ENCODE measurements around the gene TUBGCP2. TPM values are rescaled to one million over a fixed set of nuclear protein-coding genes. Genes with fewer than 3 reads are reported as not detected.

Gene TUBGCP2
- total and polyA plus RNA-seq, 2 of the 13 experiments (the other 11 are each of a cell fraction or from before 2014, with no cell fraction given): 21.3 to 34.5 TPM

GRCh38 chr10:133325440-133326222 lies 17.0 kb upstream of the TUBGCP2 start (continued):
- TF ChIP-seq ZNF687 (CRISPR knock-in tag; IDR thresholded peaks at IDR 0.05): peak; percentile 39; the same call in 1 of the 2 replicates
- TF ChIP-seq AHDC1 (CRISPR knock-in tag; IDR thresholded peaks at IDR 0.05; ENCODE audit: borderline replicate concordance): no peak
- TF ChIP-seq EZH2 (conservative IDR thresholded peaks at IDR 0.05; ENCODE audit: low read depth, low read length): peak; percentile 24; the same call in 1 of the 2 replicates
